ENCODE measurements around the gene IFT27.
"Not testable (repeated sequence)": the region's sequence is repeated elsewhere in the genome, so short reads cannot be mapped to it uniquely, and the experiment has no call there.

Gene IFT27

GRCh38 chr22:36741968-36742367 is 34.0 kb downstream of the IFT27 start:
- DNase-seq: no peak

DNA sequence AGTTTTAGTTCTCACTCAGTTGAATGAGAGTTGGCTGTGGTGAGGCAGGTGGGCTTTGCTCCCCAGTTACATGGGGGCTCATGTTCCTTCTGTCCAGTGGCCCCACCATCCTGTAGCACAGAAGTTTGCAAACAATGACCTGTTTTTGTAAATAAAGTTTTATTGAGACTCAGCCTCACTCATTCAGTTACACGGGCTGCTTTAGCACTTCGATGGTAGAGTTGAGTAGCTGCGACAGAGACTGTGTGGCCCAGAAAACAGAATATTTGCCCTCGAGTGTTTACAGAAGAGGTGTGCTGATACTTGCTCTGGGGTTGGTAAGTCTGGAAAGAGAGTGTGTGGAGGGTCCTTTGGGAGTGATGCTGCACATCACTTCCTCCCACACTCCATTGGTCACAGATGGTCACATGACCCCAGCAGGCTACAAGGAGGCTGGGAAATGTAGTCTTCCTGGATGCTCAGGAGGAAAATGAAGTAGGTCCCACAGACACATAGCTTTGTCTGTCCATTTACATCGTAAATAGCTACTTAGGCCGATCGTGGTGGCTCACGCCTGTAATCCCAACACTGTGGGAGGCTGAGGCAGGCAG is 34.6 kb downstream of the IFT27 start:
- DNase-seq: no peak

DNA sequence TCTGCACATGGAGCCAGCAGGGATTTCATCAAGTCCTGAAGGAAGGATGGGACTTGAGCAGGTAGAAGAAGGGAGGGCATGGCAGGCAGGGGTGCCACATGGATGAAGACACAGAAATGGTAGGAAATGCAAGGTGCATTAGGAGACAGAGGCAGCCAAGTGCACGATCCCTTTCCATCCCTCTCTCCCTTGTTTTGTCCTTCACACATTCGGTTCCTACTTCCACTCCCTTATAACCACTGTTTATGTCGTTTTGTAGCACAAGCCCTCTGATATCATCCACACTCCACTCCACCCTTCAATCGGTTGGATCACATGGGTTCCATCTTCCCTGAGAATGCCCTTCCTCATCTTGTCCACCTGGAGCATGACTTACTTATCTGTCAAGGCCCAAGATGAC is 35.2 kb downstream of the IFT27 start:
- no peak for DNase-seq

- DNase-seq: no peak
Measured at GRCh38 chr22:36739185-36739584, 36.7 kb downstream of the IFT27 start.

- no peak for DNase-seq
Measured at GRCh38 chr22:36738416-36739020, 37.4 kb downstream of the IFT27 start.

DNA sequence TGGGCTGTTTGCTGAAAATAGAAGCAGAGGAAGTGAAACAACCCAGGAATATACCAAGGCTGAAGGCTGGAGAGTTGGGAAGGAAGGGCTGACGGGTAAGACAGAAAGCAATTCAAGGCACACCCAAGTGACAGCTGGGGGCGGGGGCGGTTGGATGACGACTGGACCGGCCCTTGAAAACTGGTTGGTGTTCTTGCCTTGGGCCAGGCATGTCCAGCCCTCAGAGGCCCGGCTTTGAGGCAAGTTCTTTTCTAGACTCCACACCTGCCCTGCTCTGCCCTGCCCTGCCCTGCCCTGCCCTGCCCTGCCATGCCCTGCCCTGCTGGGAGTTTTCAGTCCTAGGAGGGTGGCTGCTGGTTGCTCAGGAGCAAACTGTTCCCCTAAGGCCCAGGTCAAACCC is 38.1 kb downstream of the IFT27 start:
- DNase-seq: no peak

DNA sequence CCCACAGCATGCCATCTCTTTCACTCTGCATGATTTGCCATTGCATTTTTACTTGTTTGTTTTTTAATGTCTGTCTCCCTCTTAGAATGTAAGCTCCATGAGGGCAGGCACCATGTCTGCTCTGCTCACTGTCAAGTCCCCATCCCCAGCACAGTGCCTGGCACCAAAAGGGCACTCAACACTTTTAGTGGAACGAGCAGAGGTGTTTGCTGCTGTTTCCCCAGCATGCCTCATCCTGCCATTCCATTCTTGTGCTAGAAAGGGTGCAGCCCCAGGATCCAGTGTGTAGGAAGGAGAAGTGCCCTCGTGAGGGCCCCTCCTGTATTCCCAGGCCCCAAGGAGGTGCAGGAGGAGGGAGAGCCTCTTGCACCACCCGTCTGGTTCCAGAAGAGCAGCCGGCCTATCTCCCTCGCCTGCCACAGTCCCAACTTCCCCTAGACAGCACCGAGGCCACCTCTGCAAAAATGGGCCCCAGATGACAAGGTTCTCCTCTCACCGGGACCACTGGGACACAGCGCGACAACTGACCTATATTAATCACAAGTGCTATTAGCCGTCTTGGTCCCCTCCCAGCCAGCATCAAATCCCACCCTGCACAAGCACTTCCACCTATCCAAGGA is 39.1 kb downstream of the IFT27 start:
- DNase-seq: no peak

- no peak for DNase-seq
Measured at GRCh38 chr22:36734171-36735058, 41.5 kb downstream of the IFT27 start.

GRCh38 chr22:36733271-36733670 is 42.6 kb downstream of the IFT27 start:
- DNase-seq: no peak

DNA sequence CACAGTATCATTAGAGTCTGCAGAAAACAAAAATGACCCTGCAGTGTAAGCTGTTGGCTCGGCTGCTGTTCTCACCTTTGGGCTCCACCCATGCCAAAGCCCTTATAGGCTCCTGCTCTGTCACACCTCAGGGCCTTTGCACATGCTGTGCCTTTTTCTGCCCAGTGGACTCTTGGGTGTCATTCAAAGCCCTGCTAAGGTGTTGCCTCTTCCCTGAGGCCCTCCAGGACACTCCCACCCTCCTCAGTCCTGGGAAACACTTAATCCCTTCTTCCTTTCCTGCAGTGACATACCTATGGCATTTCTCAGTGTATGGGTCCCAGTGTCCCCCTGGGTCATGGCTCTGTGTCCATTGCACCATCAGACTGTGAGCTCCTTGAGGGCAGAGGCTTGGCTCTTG is 43.3 kb downstream of the IFT27 start:
- no peak for DNase-seq

DNA sequence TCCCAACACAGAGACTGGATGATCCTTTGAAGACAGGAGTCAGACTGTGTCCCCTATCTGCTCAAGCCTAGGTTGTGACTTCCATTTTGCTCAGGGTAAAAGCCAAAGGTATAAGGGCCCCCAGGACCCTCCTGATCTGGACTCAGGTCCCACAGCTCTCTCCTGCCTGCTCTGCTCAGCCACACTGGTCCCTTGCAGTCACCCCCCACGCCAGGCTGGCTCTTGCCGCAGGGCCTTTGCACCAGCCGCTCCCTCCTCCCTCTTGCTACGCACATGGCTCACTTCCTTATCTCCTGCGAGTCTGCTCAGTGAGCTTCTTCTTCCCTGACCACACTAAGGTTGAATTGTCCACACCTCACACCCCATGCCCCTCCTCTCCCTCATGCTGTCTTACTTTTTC is 44.0 kb downstream of the IFT27 start:
- DNase-seq: no peak

DNA sequence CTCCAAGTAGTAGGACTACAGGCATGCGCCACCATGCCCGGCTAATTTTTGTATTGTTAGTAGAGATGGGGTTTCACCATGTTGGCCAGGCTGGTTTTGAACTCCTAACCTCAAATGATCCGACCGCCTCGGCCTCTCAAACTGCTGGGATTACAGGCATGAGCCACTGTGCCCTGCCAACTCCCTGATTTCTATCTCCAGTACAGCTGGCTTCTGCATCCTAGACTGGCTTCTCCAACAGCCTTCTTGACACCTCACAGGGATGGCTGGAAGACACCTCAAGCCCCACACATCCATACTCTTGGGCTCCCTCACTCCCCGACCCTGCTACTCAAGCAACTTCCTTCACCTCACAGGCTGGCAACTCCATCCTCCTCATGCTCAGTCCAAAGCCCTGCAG is 44.6 kb downstream of the IFT27 start:
- DNase-seq: not testable (repeated sequence)

- no peak for DNase-seq
Measured at GRCh38 chr22:36730176-36730858, 45.6 kb downstream of the IFT27 start.

GRCh38 chr22:36729321-36729720 is 46.6 kb downstream of the IFT27 start:
- DNase-seq: no peak

DNA sequence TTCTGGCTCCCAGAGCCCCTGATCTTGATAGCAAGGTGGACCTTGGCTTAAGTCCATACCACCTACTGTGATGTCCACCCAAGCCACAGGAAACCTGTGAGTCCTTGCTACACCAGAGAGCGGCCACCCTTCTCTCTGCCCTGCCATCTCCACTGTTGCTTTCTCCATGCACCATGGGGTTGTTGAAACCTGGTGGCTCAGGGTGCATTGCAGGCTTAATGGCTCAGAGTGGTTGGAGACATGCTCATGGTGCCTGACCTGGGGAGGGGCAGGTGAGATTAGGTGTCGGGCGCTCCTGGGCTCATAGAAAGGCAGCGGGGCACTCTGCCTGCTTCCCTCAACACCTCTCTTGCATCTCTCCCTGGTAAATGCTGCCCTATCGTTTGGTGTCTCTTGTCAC is 47.4 kb downstream of the IFT27 start:
- no peak for DNase-seq

- no peak for DNase-seq
Measured at GRCh38 chr22:36727927-36728488, 47.9 kb downstream of the IFT27 start.

DNA sequence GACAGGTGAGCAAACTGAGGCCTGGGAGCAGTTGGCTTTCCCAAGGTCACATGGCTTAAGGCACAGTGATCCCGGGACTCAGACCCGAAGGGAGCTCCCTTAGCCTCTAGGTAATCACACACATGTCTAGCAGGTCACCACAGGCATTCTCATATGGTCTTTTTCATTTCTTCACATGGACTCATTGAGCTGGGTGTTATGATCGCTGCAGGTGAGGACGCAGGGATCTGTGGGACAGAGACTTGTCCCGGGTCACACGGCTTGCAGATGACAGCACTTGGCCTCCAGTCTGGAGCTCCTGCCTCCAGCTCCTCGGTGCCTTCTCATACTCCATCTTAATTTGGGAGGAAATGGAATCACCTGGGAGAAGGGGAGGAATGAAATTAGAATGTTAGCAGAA is 48.8 kb downstream of the IFT27 start:
- DNase-seq: no peak

- no peak for DNase-seq
Measured at GRCh38 chr22:36726007-36726380, 49.9 kb downstream of the IFT27 start.

- DNase-seq: no peak
Measured at GRCh38 chr22:36725366-36726006, 50.4 kb downstream of the IFT27 start.

GRCh38 chr22:36724836-36725235 is 51.1 kb downstream of the IFT27 start:
- DNase-seq: no peak

DNA sequence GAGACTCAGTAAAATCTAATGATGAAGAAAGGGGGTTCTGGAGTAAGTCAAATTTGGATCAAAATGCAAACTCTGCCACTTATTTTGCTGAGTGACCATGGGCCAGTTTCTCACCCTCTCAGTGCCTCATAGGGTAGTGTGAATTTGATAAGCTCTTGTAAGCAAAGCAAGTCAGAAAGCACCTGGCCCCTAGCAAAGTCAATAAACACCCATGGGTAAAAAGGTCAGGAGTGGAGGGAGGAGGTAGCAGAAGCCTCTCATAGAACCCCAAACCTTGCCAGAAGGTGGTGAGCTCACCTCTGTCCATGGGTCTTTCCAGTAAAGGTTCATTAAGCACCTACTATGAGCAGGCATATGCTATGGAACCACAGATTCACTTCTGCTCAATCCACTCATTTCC is 53.9 kb downstream of the IFT27 start:
- no peak for DNase-seq

DNA sequence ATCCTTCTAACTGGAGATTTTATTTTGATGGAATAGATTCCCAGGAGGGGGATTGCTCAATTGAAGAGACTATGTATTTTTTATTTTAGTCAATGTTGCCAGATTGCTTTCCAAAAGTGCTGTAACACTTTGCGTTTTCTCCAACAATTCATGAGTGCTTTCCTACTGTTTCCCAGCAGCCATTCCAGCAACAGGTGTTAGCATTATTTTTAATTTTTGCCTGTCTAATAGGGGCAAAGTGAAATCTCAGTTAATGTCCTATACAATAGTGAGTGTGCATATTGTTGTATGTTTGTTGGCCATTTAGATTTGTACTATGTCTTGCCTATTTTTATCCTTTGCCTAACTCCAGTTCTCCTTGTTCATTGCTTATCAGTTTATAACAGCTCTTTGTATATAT is 60.3 kb downstream of the IFT27 start:
- no peak for DNase-seq
